K562 (cell line): ENCODE measurements around the gene ASB6.

Experiments
- CEBPB ChIP-seq: fragments of 450-650 bp; IDR thresholded peaks from 2 replicates; pipeline ENCODE4 v1.6.1; 2016; ENCODE audit warnings: missing genetic modification characterization, missing compliant biosample characterization
- KDM1A ChIP-seq, 2 experiments: fragments of 450-650 bp; IDR thresholded peaks; 2 replicates each; pipeline ENCODE4 v1.6.1; 2016; ENCODE audit warnings: mild to moderate bottlenecking in 2 of 2
- MAFF ChIP-seq: IDR thresholded peaks from 2 replicates; pipeline ENCODE4 v1.6.1; 2012; ENCODE audit warnings: low read length, improper control_type of control experiment
- RAD21 ChIP-seq, 2 experiments: fragments of 250-450 bp in 1 of 2; fragments of 450-650 bp in 1 of 2; sonication (Bioruptor Pico) in 1 of 2; formaldehyde crosslinking in 1 of 2; IDR thresholded peaks in 1 of 2; conservative IDR thresholded peaks in 1 of 2; 2 replicates each; pipeline versions ENCODE4 v1.4.0 to v1.8.0; 2020 to 2022; ENCODE audit warnings: mild to moderate bottlenecking in 2 of 2, moderate library complexity in 1 of 2
- SMAD1 ChIP-seq: fragments of 150-350 bp; IDR thresholded peaks from 2 replicates; pipeline ENCODE4 v1.6.1; 2014; ENCODE audit warnings: low read length, low read depth; ENCODE audit not compliant: partially characterized antibody
- SPI1 ChIP-seq: IDR thresholded peaks from 2 replicates; pipeline ENCODE4 v1.6.1; 2011; ENCODE audit warnings: low read depth, low read length, control low read depth, borderline replicate concordance
- TGIF2 ChIP-seq: sonication (generic); formaldehyde crosslinking; IDR thresholded peaks from 2 replicates; pipeline ENCODE4 v1.8.1; 2022; ENCODE audit warnings: mild to moderate bottlenecking, missing genetic modification reagents, moderate library complexity
- YY1 ChIP-seq, 3 experiments: IDR thresholded peaks; 2 replicates each; pipeline ENCODE4 v1.6.1; 2011; ENCODE audit warnings: low read length in 2 of 3, mild to moderate bottlenecking in 2 of 3, moderate library complexity in 2 of 3, borderline replicate concordance in 1 of 3, control low read depth in 1 of 3, low read depth in 1 of 3; ENCODE audit not compliant: insufficient read depth in 3 of 3, insufficient replicate concordance in 2 of 3, control insufficient read depth in 1 of 3, insufficient read length in 1 of 3; ENCODE audit errors: extremely low read depth in 1 of 3
- ZNF121 ChIP-seq: sonication (generic); formaldehyde crosslinking; conservative IDR thresholded peaks from 2 replicates; pipeline ENCODE4 v1.8.0; 2022; ENCODE audit warnings: missing genetic modification reagents
- ZNF445 ChIP-seq: fragments of 250-450 bp; sonication (Bioruptor Pico); IDR thresholded peaks from 2 replicates; pipeline ENCODE4 v1.4.0; 2020; ENCODE audit warnings: low read depth, mild to moderate bottlenecking, moderate library complexity
- TF ChIP-seq, protein P1 (sequence below), 3 experiments: IDR thresholded peaks in 2 of 3; conservative IDR thresholded peaks in 1 of 3; 2 replicates each; pipeline ENCODE4 v1.5.1; 2011 to 2012; ENCODE audit warnings: low read length in 3 of 3, mild to moderate bottlenecking in 3 of 3, control low read depth in 2 of 3, improper control_type of control experiment in 1 of 3, inconsistent platforms in 1 of 3, low read depth in 1 of 3, mixed read lengths in 1 of 3, moderate library complexity in 1 of 3; ENCODE audit not compliant: insufficient read depth in 2 of 3

DNA sequence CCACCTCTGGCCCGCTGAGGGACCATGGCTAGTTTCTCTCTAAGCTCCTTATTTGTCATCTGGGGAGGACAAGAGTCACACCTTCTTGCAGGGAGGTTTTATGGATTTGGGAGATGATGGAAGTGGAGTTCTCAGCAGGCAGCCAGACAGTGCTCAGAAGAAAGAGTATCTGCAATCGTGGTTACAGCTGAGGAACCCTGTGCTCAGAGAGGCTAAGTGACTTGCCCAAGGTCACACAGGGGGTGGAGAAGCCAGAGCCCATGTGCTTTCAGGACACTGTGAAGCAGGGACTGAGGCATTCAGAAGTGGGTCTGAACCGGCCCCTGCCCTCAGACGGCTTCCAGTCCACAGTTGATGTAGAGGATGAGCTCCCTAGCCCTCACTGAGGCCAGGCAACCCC is 34.3 kb upstream of the ASB6 start:
- no peak for TF ChIP-seq MAFF
- no peak for TF ChIP-seq YY1 (IDR thresholded peaks at IDR 0.05; ENCODE audit: borderline replicate concordance in 1 of 3, control insufficient read depth in 1 of 3, extremely low read depth in 1 of 3, insufficient read depth in 3 of 3, insufficient read length in 1 of 3, insufficient replicate concordance in 2 of 3, low read depth in 1 of 3, low read length in 2 of 3)
- TF ChIP-seq RAD21 (CRISPR knock-in tag; conservative IDR thresholded peaks at IDR 0.05 in 1 of 2, IDR thresholded peaks at IDR 0.05 in 1 of 2) = no peak
- no peak for TF ChIP-seq TGIF2 (CRISPR knock-in tag)
- no peak for TF ChIP-seq SMAD1
- TF ChIP-seq CEBPB (tag) = no peak
- TF ChIP-seq, protein P1, sequence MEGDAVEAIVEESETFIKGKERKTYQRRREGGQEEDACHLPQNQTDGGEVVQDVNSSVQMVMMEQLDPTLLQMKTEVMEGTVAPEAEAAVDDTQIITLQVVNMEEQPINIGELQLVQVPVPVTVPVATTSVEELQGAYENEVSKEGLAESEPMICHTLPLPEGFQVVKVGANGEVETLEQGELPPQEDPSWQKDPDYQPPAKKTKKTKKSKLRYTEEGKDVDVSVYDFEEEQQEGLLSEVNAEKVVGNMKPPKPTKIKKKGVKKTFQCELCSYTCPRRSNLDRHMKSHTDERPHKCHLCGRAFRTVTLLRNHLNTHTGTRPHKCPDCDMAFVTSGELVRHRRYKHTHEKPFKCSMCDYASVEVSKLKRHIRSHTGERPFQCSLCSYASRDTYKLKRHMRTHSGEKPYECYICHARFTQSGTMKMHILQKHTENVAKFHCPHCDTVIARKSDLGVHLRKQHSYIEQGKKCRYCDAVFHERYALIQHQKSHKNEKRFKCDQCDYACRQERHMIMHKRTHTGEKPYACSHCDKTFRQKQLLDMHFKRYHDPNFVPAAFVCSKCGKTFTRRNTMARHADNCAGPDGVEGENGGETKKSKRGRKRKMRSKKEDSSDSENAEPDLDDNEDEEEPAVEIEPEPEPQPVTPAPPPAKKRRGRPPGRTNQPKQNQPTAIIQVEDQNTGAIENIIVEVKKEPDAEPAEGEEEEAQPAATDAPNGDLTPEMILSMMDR (IDR thresholded peaks at IDR 0.05 in 2 of 3, conservative IDR thresholded peaks at IDR 0.05 in 1 of 3; ENCODE audit: insufficient read depth in 2 of 3, low read depth in 1 of 3, low read length in 3 of 3) = no peak
- TF ChIP-seq ZNF121 (CRISPR knock-in tag) = no peak
- 0 out of 4 replicates have a peak, but pooled peaks have one; percentile 21 for TF ChIP-seq KDM1A (IDR thresholded peaks at IDR 0.05)
- TF ChIP-seq SPI1 = no peak
- TF ChIP-seq ZNF445 (CRISPR knock-in tag) = no peak
